HepG2 (cell line): Measurements from ENCODE around the gene HBS1L. TPM values are rescaled to one million over a fixed set of nuclear protein-coding genes. Genes with fewer than 3 reads are reported as not detected.

Experiments
- ATAD3A ChIP-seq: sonication (generic); formaldehyde crosslinking; IDR thresholded peaks from 2 replicates; pipeline ENCODE4 v1.4.0; 2020; ENCODE audit warnings: missing genetic modification reagents
- CCAR2 ChIP-seq: fragments of 200-400 bp; formaldehyde crosslinking; optimal IDR thresholded peaks from 2 replicates; pipeline ENCODE3; 2018; ENCODE audit warnings: low read depth, mild to moderate bottlenecking, low read length, moderate library complexity
- CENPX ChIP-seq: sonication (generic); formaldehyde crosslinking; IDR thresholded peaks from 2 replicates; pipeline ENCODE4 v1.9.0; 2021; ENCODE audit warnings: mild to moderate bottlenecking, missing genetic modification reagents, moderate library complexity
- GTF3A ChIP-seq: sonication (generic); formaldehyde crosslinking; conservative IDR thresholded peaks from 2 replicates; pipeline ENCODE4 v1.4.0; 2020; ENCODE audit warnings: mild to moderate bottlenecking, missing genetic modification reagents
- HNF4G ChIP-seq, 2 experiments: sonication (generic) in 1 of 2; formaldehyde crosslinking in 1 of 2; IDR thresholded peaks; 2 replicates each; pipeline versions ENCODE4 v1.4.0 to v1.6.1; 2011 to 2020; ENCODE audit warnings: borderline replicate concordance in 2 of 2, low read depth in 2 of 2, mild to moderate bottlenecking in 2 of 2, low read length in 1 of 2, missing genetic modification reagents in 1 of 2, moderate library complexity in 1 of 2
- MAFK ChIP-seq, 2 experiments: IDR thresholded peaks in 1 of 2; conservative IDR thresholded peaks in 1 of 2; 2 replicates each; pipeline ENCODE4 v1.6.1; 2011; ENCODE audit warnings: improper control_type of control experiment in 2 of 2, low read length in 2 of 2
- NFE2L2 ChIP-seq: fragments of 150-350 bp; IDR thresholded peaks from 2 replicates; pipeline ENCODE4 v1.6.1; 2014; ENCODE audit warnings: low read length
- NFIC ChIP-seq: IDR thresholded peaks from 2 replicates; pipeline ENCODE4 v1.6.1; 2012; ENCODE audit warnings: mild to moderate bottlenecking, low read length, inconsistent platforms
- NR2C2 ChIP-seq: sonication (generic); formaldehyde crosslinking; IDR thresholded peaks from 2 replicates; pipeline ENCODE4 v1.4.0; 2020; ENCODE audit warnings: missing genetic modification reagents, mild to moderate bottlenecking, moderate library complexity, borderline replicate concordance
- RFXAP ChIP-seq: sonication (generic); formaldehyde crosslinking; IDR thresholded peaks from 2 replicates; pipeline ENCODE4 v1.4.0; 2020; ENCODE audit warnings: missing genetic modification reagents, borderline replicate concordance
- ZFP90 ChIP-seq: sonication (generic); formaldehyde crosslinking; IDR thresholded peaks from 2 replicates; pipeline ENCODE4 v1.8.0; 2022; ENCODE audit warnings: missing genetic modification reagents, mild to moderate bottlenecking, inconsistent platforms, borderline replicate concordance
- ZFYVE20 ChIP-seq: sonication (generic); formaldehyde crosslinking; IDR thresholded peaks from 2 replicates; pipeline ENCODE4 v1.8.0; 2023; ENCODE audit warnings: low read depth, mild to moderate bottlenecking, moderate library complexity, missing genetic modification reagents, borderline replicate concordance
- ZNF101 ChIP-seq: sonication (generic); formaldehyde crosslinking; IDR thresholded peaks from 2 replicates; pipeline ENCODE4 v1.4.0; 2020; ENCODE audit warnings: mild to moderate bottlenecking, low read depth, missing genetic modification reagents, borderline replicate concordance
- ZNF20 ChIP-seq: sonication (generic); formaldehyde crosslinking; IDR thresholded peaks from 2 replicates; pipeline ENCODE4 v1.4.0; 2020; ENCODE audit warnings: mild to moderate bottlenecking, moderate library complexity, missing genetic modification reagents
- ZNF234 ChIP-seq: sonication (generic); formaldehyde crosslinking; conservative IDR thresholded peaks from 2 replicates; pipeline ENCODE4 v1.5.1; 2020; ENCODE audit warnings: mild to moderate bottlenecking, missing genetic modification reagents
- ZNF335 ChIP-seq: sonication (generic); formaldehyde crosslinking; IDR thresholded peaks from 2 replicates; pipeline ENCODE4 v1.4.0; 2020; ENCODE audit warnings: missing genetic modification reagents
- ZNF678 ChIP-seq: sonication (generic); formaldehyde crosslinking; IDR thresholded peaks from 2 replicates; pipeline ENCODE4 v1.4.0; 2020; ENCODE audit warnings: mild to moderate bottlenecking, missing genetic modification reagents
- ZNF737 ChIP-seq: sonication (generic); formaldehyde crosslinking; IDR thresholded peaks from 2 replicates; pipeline ENCODE4 v1.5.0; 2020; ENCODE audit warnings: missing genetic modification reagents, mild to moderate bottlenecking, borderline replicate concordance
- ZXDC ChIP-seq: sonication (generic); formaldehyde crosslinking; IDR thresholded peaks from 2 replicates; pipeline ENCODE4 v1.5.0; 2020; ENCODE audit warnings: mild to moderate bottlenecking, missing genetic modification reagents
- polyA plus RNA-seq, 8 experiments: library from polyadenylated mRNA; depleted of rRNA in 3 of 8; stranded (reverse) in 7 of 8; unstranded in 1 of 8; fragments of >200 nt; fragmentation: Illumina TruSeq in 4 of 8; extraction: Trizol in 4 of 8; gene quantifications; 2 replicates each; pipeline versions ENCODE4 v1.2.1 to v1.2.3, GENCODE V29; 2011 to 2016; ENCODE audit warnings: low read depth in 4 of 8, missing spikeins in 1 of 8, mixed read lengths in 1 of 8; ENCODE audit not compliant: insufficient read depth in 1 of 8
- total RNA-seq, 5 experiments: library from RNA; depleted of rRNA; stranded (reverse); fragments of >200 nt; fragmentation: Illumina TruSeq; extraction: Trizol; gene quantifications; 2 replicates each; pipeline ENCODE4 v1.2.3, GENCODE V29; 2016; ENCODE audit warnings: low read depth in 1 of 5
- TF ChIP-seq, protein P1 (sequence below): sonication (generic); formaldehyde crosslinking; IDR thresholded peaks from 2 replicates; pipeline ENCODE4 v1.4.0; 2020; ENCODE audit warnings: mild to moderate bottlenecking, missing genetic modification reagents
- TF ChIP-seq, protein P2 (sequence below), 2 experiments: sonication (generic) in 1 of 2; formaldehyde crosslinking in 1 of 2; IDR thresholded peaks; 2 replicates each; pipeline versions ENCODE4 v1.4.0 to v1.6.1; 2018 to 2020; ENCODE audit warnings: missing genetic modification reagents in 2 of 2, borderline replicate concordance in 1 of 2, low read depth in 1 of 2, mild to moderate bottlenecking in 1 of 2, missing biosample characterization in 1 of 2
- TF ChIP-seq, protein P3 (sequence below): sonication (generic); formaldehyde crosslinking; IDR thresholded peaks from 2 replicates; pipeline ENCODE4 v1.4.0; 2020; ENCODE audit warnings: missing genetic modification reagents, low read depth, mild to moderate bottlenecking, borderline replicate concordance

HBS1L gene
- total and polyA plus RNA-seq, 2 of the 13 experiments (the other 11 are each of a cell fraction or from before 2014, with no cell fraction given) = 44.1 to 138 TPM

- TF ChIP-seq ZNF234 (CRISPR knock-in tag) (no peak), ZFP90 (CRISPR knock-in tag) (peak; percentile 76), GTF3A (CRISPR knock-in tag) (no peak), NFE2L2 (no peak), CCAR2 (no peak), RFXAP (CRISPR knock-in tag) (peak; percentile 89; the same call in 1 of the 2 replicates), MAFK (conservative IDR thresholded peaks at IDR 0.05 in 1 of 2, IDR thresholded peaks at IDR 0.05 in 1 of 2; ENCODE audit: low read length in 2 of 2) (0 out of 4 replicates have a peak, but pooled peaks of 1 of the 2 experiments have one; percentile 2), NFIC (no peak), ATAD3A (CRISPR knock-in tag) (no peak), ZNF737 (CRISPR knock-in tag) (peak; percentile 70; the same call in 1 of the 2 replicates), ZXDC (CRISPR knock-in tag) (no peak), CENPX (CRISPR knock-in tag) (no peak), ZNF678 (CRISPR knock-in tag) (no peak), NR2C2 (CRISPR knock-in tag) (peak; percentile 94), HNF4G (IDR thresholded peaks at IDR 0.05; ENCODE audit: borderline replicate concordance, low read depth, low read length) (no peak; the same call in 1 of the 2 replicates), HNF4G (CRISPR knock-in tag; IDR thresholded peaks at IDR 0.05; ENCODE audit: borderline replicate concordance, low read depth) (no peak), ZFYVE20 (CRISPR knock-in tag) (no peak), ZNF335 (CRISPR knock-in tag) (peak; percentile 60; the same call in 1 of the 2 replicates), ZNF20 (CRISPR knock-in tag) (peak; percentile 58; the same call in 1 of the 2 replicates), ZNF101 (no peak)
- TF ChIP-seq, protein P1, sequence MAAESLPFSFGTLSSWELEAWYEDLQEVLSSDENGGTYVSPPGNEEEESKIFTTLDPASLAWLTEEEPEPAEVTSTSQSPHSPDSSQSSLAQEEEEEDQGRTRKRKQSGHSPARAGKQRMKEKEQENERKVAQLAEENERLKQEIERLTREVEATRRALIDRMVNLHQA (CRISPR knock-in tag) = no peak
- TF ChIP-seq, protein P2, sequence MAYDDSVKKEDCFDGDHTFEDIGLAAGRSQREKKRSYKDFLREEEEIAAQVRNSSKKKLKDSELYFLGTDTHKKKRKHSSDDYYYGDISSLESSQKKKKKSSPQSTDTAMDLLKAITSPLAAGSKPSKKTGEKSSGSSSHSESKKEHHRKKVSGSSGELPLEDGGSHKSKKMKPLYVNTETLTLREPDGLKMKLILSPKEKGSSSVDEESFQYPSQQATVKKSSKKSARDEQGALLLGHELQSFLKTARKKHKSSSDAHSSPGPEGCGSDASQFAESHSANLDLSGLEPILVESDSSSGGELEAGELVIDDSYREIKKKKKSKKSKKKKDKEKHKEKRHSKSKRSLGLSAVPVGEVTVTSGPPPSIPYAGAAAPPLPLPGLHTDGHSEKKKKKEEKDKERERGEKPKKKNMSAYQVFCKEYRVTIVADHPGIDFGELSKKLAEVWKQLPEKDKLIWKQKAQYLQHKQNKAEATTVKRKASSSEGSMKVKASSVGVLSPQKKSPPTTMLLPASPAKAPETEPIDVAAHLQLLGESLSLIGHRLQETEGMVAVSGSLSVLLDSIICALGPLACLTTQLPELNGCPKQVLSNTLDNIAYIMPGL (CRISPR knock-in tag; IDR thresholded peaks at IDR 0.05; ENCODE audit: borderline replicate concordance in 1 of 2, low read depth in 1 of 2) = peak in 1 of 2 experiments; percentile 88; a peak in 3 of 4 replicates
- TF ChIP-seq, protein P3, sequence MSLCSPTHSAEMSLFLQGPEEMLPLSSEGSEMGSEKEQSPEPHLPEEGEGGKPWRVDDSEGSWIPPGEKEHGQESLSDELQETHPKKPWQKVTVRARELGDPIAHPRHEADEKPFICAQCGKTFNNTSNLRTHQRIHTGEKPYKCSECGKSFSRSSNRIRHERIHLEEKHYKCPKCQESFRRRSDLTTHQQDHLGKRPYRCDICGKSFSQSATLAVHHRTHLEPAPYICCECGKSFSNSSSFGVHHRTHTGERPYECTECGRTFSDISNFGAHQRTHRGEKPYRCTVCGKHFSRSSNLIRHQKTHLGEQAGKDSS (CRISPR knock-in tag) = peak; percentile 67; the same call in 1 of the 2 replicates
Measured at GRCh38 chr6:135054569-135055498, at the start of gene HBS1L (continued).
